Stomach (tissue), 4 donors: ENCODE measurements around the gene ZNF462.
"Not testable (repeated sequence)": the region's sequence is repeated elsewhere in the genome, so short reads cannot be mapped to it uniquely, and the experiment has no call there.

ENCODE experiments used
- CTCF ChIP-seq, 7 experiments: fragments of 450-650 bp in 4 of 7; fragments of 200-600 bp in 3 of 7; sonication (generic) in 3 of 7; IDR thresholded peaks; one replicate each; pipeline ENCODE4 v1.5.1; 2016 to 2019; ENCODE audit warnings: antibody characterized with exemption in 7 of 7, control low read depth in 2 of 7, mild to moderate bottlenecking in 1 of 7
- POLR2A ChIP-seq, 4 donors: fragments of 450-650 bp; IDR thresholded peaks; one replicate each; pipeline ENCODE4 v1.6.1; 2016; ENCODE audit warnings: antibody characterized with exemption in 4 of 4, control low read depth in 2 of 4, mild to moderate bottlenecking in 1 of 4, moderate library complexity in 1 of 4

- TF ChIP-seq CTCF, POLR2A (IDR thresholded peaks at IDR 0.05): not testable (repeated sequence)
Observed at GRCh38 chr9:106900523-106900922, 37.6 kb downstream of the ZNF462 start.
